Measurements from ENCODE around the gene CEP250. TPM values are rescaled to one million over a fixed set of nuclear protein-coding genes. Genes with fewer than 3 reads are reported as not detected.

The CEP250 gene
- total RNA-seq, 4 donors from 2014 or later, result 18.8 to 55.4 (median 27.1) TPM

DNA sequence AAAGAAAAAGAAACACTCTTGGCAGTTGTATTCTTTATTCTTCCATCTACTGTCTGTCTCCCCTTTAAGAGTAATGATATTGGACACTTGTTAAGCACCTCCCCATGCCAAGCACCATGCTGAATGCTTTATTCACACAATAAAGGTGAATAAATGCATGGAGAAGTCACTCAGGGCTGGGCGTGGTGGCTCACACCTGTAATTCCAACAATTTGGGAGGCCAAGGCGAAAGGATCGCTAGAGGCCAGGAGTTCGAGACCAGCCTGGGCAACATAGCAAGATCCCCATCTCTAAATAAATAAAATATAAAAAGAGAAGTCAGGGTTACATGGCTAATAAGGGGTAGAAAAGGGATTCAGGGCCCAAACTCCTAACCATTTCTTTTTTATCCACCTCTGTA, 32.1 kb downstream of the CEP250 start:
- DNase-seq (ENCODE audit: low spot score in 2 of 2), result no peak
- Histone ChIP-seq H3K27ac (no peak overlapping the region), H3K36me3 (peaks cover 68% of the 10 kb centered on the region), H3K4me1 (no peaks in the 10 kb centered on the region), H3K9me3 (no peaks in the 10 kb centered on the region), H3K4me3 (no peak overlapping the region), H3K27me3 (no peaks in the 10 kb centered on the region)
- 96% methylated on average over 4 of the region's 4 CpGs for WGBS
- TF ChIP-seq EP300 (IDR thresholded peaks at IDR 0.05) (no peak), POLR2A (IDR thresholded peaks at IDR 0.05) (no peak), POLR2AphosphoS5 (IDR thresholded peaks at IDR 0.05) (no peak)
- TF ChIP-seq, protein P1, sequence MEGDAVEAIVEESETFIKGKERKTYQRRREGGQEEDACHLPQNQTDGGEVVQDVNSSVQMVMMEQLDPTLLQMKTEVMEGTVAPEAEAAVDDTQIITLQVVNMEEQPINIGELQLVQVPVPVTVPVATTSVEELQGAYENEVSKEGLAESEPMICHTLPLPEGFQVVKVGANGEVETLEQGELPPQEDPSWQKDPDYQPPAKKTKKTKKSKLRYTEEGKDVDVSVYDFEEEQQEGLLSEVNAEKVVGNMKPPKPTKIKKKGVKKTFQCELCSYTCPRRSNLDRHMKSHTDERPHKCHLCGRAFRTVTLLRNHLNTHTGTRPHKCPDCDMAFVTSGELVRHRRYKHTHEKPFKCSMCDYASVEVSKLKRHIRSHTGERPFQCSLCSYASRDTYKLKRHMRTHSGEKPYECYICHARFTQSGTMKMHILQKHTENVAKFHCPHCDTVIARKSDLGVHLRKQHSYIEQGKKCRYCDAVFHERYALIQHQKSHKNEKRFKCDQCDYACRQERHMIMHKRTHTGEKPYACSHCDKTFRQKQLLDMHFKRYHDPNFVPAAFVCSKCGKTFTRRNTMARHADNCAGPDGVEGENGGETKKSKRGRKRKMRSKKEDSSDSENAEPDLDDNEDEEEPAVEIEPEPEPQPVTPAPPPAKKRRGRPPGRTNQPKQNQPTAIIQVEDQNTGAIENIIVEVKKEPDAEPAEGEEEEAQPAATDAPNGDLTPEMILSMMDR (IDR thresholded peaks at IDR 0.05), result no peak

GRCh38 chr20:35489717-35490116, 34.3 kb downstream of the CEP250 start:
- H3K27ac ChIP-seq, result no peak overlapping the region
- no peak overlapping the region for H3K4me3 ChIP-seq
- no peaks in the 10 kb centered on the region for H3K4me1 ChIP-seq
- 95% methylated on average over 5 of the region's 5 CpGs for WGBS
- no peak for TF ChIP-seq POLR2AphosphoS5 (IDR thresholded peaks at IDR 0.05)
- no peak for TF ChIP-seq EP300 (IDR thresholded peaks at IDR 0.05)
- H3K27me3 ChIP-seq, result no peaks in the 10 kb centered on the region
- H3K9me3 ChIP-seq, result no peaks in the 10 kb centered on the region
- no peak for DNase-seq (ENCODE audit: low spot score in 2 of 2)
- H3K36me3 ChIP-seq, result peaks cover 82% of the 10 kb centered on the region

GRCh38 chr20:35490736-35491181, 35.4 kb downstream of the CEP250 start:
- TF ChIP-seq EP300 (IDR thresholded peaks at IDR 0.05) (no peak), POLR2AphosphoS5 (IDR thresholded peaks at IDR 0.05) (no peak), POLR2A (IDR thresholded peaks at IDR 0.05) (no peak)
- TF ChIP-seq, protein P1 (IDR thresholded peaks at IDR 0.05), result no peak
- 86% methylated on average over 6 of the region's 6 CpGs for WGBS
- Histone ChIP-seq H3K27me3 (no peaks in the 10 kb centered on the region), H3K4me1 (no peaks in the 10 kb centered on the region), H3K36me3 (peaks cover 87% of the 10 kb centered on the region), H3K9me3 (no peaks in the 10 kb centered on the region), H3K27ac (no peak overlapping the region), H3K4me3 (peak overlapping the region; percentile 36)
- no peak for DNase-seq (ENCODE audit: low spot score in 2 of 2)

- no peak for DNase-seq (ENCODE audit: low spot score in 2 of 2)
- Histone ChIP-seq H3K27ac (no peak overlapping the region), H3K4me1 (no peaks in the 10 kb centered on the region), H3K27me3 (no peaks in the 10 kb centered on the region), H3K4me3 (no peak overlapping the region), H3K36me3 (peaks cover 92% of the 10 kb centered on the region), H3K9me3 (no peaks in the 10 kb centered on the region)
- TF ChIP-seq POLR2AphosphoS5 (IDR thresholded peaks at IDR 0.05) (no peak), POLR2A (IDR thresholded peaks at IDR 0.05) (no peak), EP300 (IDR thresholded peaks at IDR 0.05) (no peak)
- TF ChIP-seq, protein P1 (IDR thresholded peaks at IDR 0.05), result no peak
- 93% methylated on average over 5 of the region's 5 CpGs for WGBS
These were observed 36.4 kb downstream of the CEP250 start for GRCh38 chr20:35491823-35492222.

- Histone ChIP-seq H3K4me1 (no peaks in the 10 kb centered on the region), H3K36me3 (peaks cover 92% of the 10 kb centered on the region), H3K27me3 (no peaks in the 10 kb centered on the region), H3K4me3 (no peak overlapping the region), H3K9me3 (no peaks in the 10 kb centered on the region), H3K27ac (no peak overlapping the region)
- 97% methylated on average over 6 of the region's 6 CpGs for WGBS
- no peak for DNase-seq (ENCODE audit: low spot score in 2 of 2)
- TF ChIP-seq, protein P1 (IDR thresholded peaks at IDR 0.05), result no peak
- TF ChIP-seq POLR2A (IDR thresholded peaks at IDR 0.05), result no peak
- TF ChIP-seq EP300 (IDR thresholded peaks at IDR 0.05), result no peak
- no peak for TF ChIP-seq POLR2AphosphoS5 (IDR thresholded peaks at IDR 0.05)
These were observed 37.0 kb downstream of the CEP250 start for GRCh38 chr20:35492352-35492751.

- 95% methylated on average over 2 of the region's 3 CpGs for WGBS
- DNase-seq (ENCODE audit: low spot score in 2 of 2), result no peak
- Histone ChIP-seq H3K27ac (no peak overlapping the region), H3K4me3 (no peak overlapping the region), H3K27me3 (no peaks in the 10 kb centered on the region), H3K36me3 (peaks cover 100% of the 10 kb centered on the region), H3K4me1 (no peaks in the 10 kb centered on the region), H3K9me3 (no peaks in the 10 kb centered on the region)
- TF ChIP-seq POLR2AphosphoS5 (IDR thresholded peaks at IDR 0.05) (no peak), POLR2A (IDR thresholded peaks at IDR 0.05) (no peak), EP300 (IDR thresholded peaks at IDR 0.05) (no peak)
- TF ChIP-seq, protein P1 (IDR thresholded peaks at IDR 0.05), result no peak
These were observed 41.1 kb downstream of the CEP250 start for GRCh38 chr20:35496481-35496880.

Data from suprapubic skin (tissue), 4 donors.